Endothelial cell of umbilical vein (primary cell): ENCODE results near the gene FIBCD1.

Source experiments
- CTCF ChIP-seq, 2 donors: IDR thresholded peaks; 1 replicate in 1 of 2; 2 replicates in 1 of 2; pipeline ENCODE4 v1.5.1; 2011; ENCODE audit warnings: low read length in 2 of 2, mild to moderate bottlenecking in 2 of 2, moderate library complexity in 2 of 2, control low read depth in 1 of 2, inconsistent platforms in 1 of 2, low read depth in 1 of 2; ENCODE audit not compliant: insufficient read depth in 1 of 2; ENCODE audit errors: extremely low read depth in 1 of 2
- FOS ChIP-seq: IDR thresholded peaks from 2 replicates; pipeline ENCODE4 v1.6.1; 2011; ENCODE audit warnings: mild to moderate bottlenecking, low read length, moderate library complexity, borderline replicate concordance; ENCODE audit not compliant: insufficient read depth
- MAX ChIP-seq: IDR thresholded peaks from 2 replicates; pipeline ENCODE4 v1.6.1; 2011; ENCODE audit not compliant: insufficient read depth, insufficient read length
- POLR2AphosphoS5 ChIP-seq: IDR thresholded peaks from 2 replicates; pipeline ENCODE4 v1.6.1; 2012; ENCODE audit warnings: low read depth, mild to moderate bottlenecking, control low read depth, low read length, moderate library complexity; ENCODE audit not compliant: insufficient read depth

- TF ChIP-seq MAX (no peak), CTCF (IDR thresholded peaks at IDR 0.05; ENCODE audit: extremely low read depth in 1 of 2, insufficient read depth in 1 of 2, low read depth in 1 of 2, low read length in 2 of 2) (no peak), FOS (no peak), POLR2AphosphoS5 (no peak)
Observed at GRCh38 chr9:130871395-130872062, 67.5 kb downstream of the FIBCD1 start.
